H1 (cell line): ENCODE data around the gene PLEKHH3. TPM values are rescaled to one million over a fixed set of nuclear protein-coding genes. Genes with fewer than 3 reads are reported as not detected.

Experiments used
- CTCF ChIA-PET: fragments of 300-600 bp; sonication (Branson Sonifier 250); formaldehyde crosslinking; loops from one replicate; lab custom pipeline; 2021; ENCODE audit not compliant: partially characterized antibody; lab: Charles Lee
- POLR2A ChIA-PET: fragments of 300-600 bp; sonication (Branson Sonifier 250); formaldehyde crosslinking; loops from one replicate; lab custom pipeline; 2021; ENCODE audit warnings: inconsistent platforms; ENCODE audit not compliant: partially characterized antibody; lab: Charles Lee
- DNase-seq, 2 experiments: peaks; one replicate each; pipeline versions ENCODE4 v3.0.0 to v3.0.0-alpha.2; 2010 to 2022; ENCODE audit warnings: low spot score in 2 of 2, low read depth in 1 of 2, mixed read lengths in 1 of 2
- FAIRE-seq: peaks from 2 replicates; lab custom pipeline; 2011; peaks lifted over from hg19 to GRCh38; lab: Jason Lieb, UNC
- H2AFZ ChIP-seq: 2 replicates; pipeline ENCODE4 v1.8.1; 2012; ENCODE audit warnings: low read length, inconsistent platforms
- H2AK5ac ChIP-seq: 2 replicates; pipeline ENCODE4 v1.6.1; 2013; ENCODE audit warnings: low read depth, low read length
- H2BK120ac ChIP-seq: replicated peaks from 2 replicates; pipeline ENCODE3; 2013; ENCODE audit warnings: low read depth, low read length, inconsistent platforms
- H2BK12ac ChIP-seq: 2 replicates; pipeline ENCODE4 v1.6.1; 2013; ENCODE audit warnings: low read depth, low read length
- H2BK15ac ChIP-seq: 2 replicates; pipeline ENCODE4 v1.6.1; 2013; ENCODE audit warnings: low read length
- H2BK20ac ChIP-seq: 2 replicates; pipeline ENCODE4 v1.6.1; 2013; ENCODE audit warnings: low read length
- H2BK5ac ChIP-seq: 2 replicates; pipeline ENCODE4 v1.6.1; 2013; ENCODE audit warnings: low read depth, low read length
- H3K14ac ChIP-seq: 2 replicates; pipeline ENCODE4 v1.6.1; 2013; ENCODE audit warnings: inconsistent platforms; ENCODE audit not compliant: insufficient read length
- H3K18ac ChIP-seq: 2 replicates; pipeline ENCODE4 v1.6.1; 2013; ENCODE audit warnings: low read length; ENCODE audit errors: extremely low read depth
- H3K23ac ChIP-seq: 2 replicates; pipeline ENCODE4 v1.6.1; 2013; ENCODE audit warnings: inconsistent platforms; ENCODE audit not compliant: insufficient read length
- H3K23me2 ChIP-seq: 2 replicates; pipeline ENCODE4 v1.6.1; 2013; ENCODE audit warnings: low read depth, low read length
- H3K27ac ChIP-seq: 2 replicates; pipeline ENCODE4 v1.6.1; 2011; ENCODE audit warnings: low read depth, low read length, inconsistent platforms
- H3K27me3 ChIP-seq, 4 experiments: replicated peaks in 1 of 4; 1 replicate in 1 of 4; 2 replicates in 3 of 4; pipeline versions ENCODE4 v1.6.1 to v1.8.1; 2011 to 2013; ENCODE audit warnings: low read length in 3 of 4, mild to moderate bottlenecking in 3 of 4, inconsistent platforms in 2 of 4, mixed read lengths in 2 of 4, moderate library complexity in 1 of 4; ENCODE audit not compliant: control insufficient read depth in 3 of 4, insufficient read depth in 3 of 4; ENCODE audit errors: extremely low read depth in 1 of 4
- H3K36me3 ChIP-seq, 4 experiments: 2 replicates each; pipeline versions ENCODE4 v1.6.1 to v1.8.1; 2011 to 2013; ENCODE audit warnings: mild to moderate bottlenecking in 4 of 4, low read length in 3 of 4, moderate library complexity in 2 of 4, control low read depth in 1 of 4, inconsistent platforms in 1 of 4; ENCODE audit not compliant: insufficient read depth in 4 of 4, control insufficient read depth in 2 of 4
- H3K4ac ChIP-seq: replicated peaks from 2 replicates; pipeline ENCODE3; 2013; ENCODE audit warnings: low read length, low read depth, mixed read lengths, inconsistent platforms; ENCODE audit not compliant: insufficient read length
- H3K4me1 ChIP-seq, 4 experiments: replicated peaks in 1 of 4; 1 replicate in 1 of 4; 2 replicates in 3 of 4; pipeline versions ENCODE4 v1.6.1 to v1.8.1; 2011 to 2013; ENCODE audit warnings: low read length in 3 of 4, inconsistent platforms in 2 of 4, mixed read lengths in 1 of 4; ENCODE audit not compliant: insufficient read depth in 4 of 4, control insufficient read depth in 3 of 4
- H3K4me2 ChIP-seq, 2 experiments: 2 replicates each; pipeline versions ENCODE4 v1.6.1 to v1.8.1; 2011 to 2013; ENCODE audit warnings: low read depth in 2 of 2, low read length in 2 of 2, control low read depth in 1 of 2, inconsistent platforms in 1 of 2, mild to moderate bottlenecking in 1 of 2; ENCODE audit not compliant: insufficient read depth in 1 of 2
- H3K4me3 ChIP-seq, 4 experiments: fragments of 200-600, 300-600 bp in 1 of 4; sonication (generic), shearing (Covaris generic), sonication (Bioruptor Twin) in 1 of 4; 2 replicates each; pipeline versions ENCODE4 v1.5.1 to v1.8.1; 2011 to 2016; ENCODE audit warnings: low read length in 4 of 4, low read depth in 3 of 4, control low read depth in 2 of 4, inconsistent platforms in 2 of 4, mild to moderate bottlenecking in 2 of 4, mixed read lengths in 1 of 4, moderate library complexity in 1 of 4; ENCODE audit not compliant: insufficient read depth in 2 of 4; ENCODE audit errors: extremely low read depth in 1 of 4
- H3K56ac ChIP-seq: replicated peaks from 2 replicates; pipeline ENCODE3; 2013; ENCODE audit warnings: low read depth, mild to moderate bottlenecking, mixed read lengths, low read length, inconsistent platforms; ENCODE audit not compliant: insufficient read length
- H3K79me1 ChIP-seq: 2 replicates; pipeline ENCODE4 v1.6.1; 2013; ENCODE audit warnings: low read depth, low read length, control low read depth
- H3K79me2 ChIP-seq, 2 experiments: 2 replicates each; pipeline versions ENCODE4 v1.6.1 to v1.8.1; 2012 to 2013; ENCODE audit warnings: low read length in 2 of 2, mild to moderate bottlenecking in 2 of 2, inconsistent platforms in 1 of 2; ENCODE audit not compliant: insufficient read depth in 2 of 2, control insufficient read depth in 1 of 2
- H3K9ac ChIP-seq, 4 experiments: replicated peaks in 1 of 4; 1 replicate in 1 of 4; 2 replicates in 3 of 4; pipeline versions ENCODE4 v1.6.1 to v1.8.1; 2011 to 2013; ENCODE audit warnings: low read depth in 3 of 4, low read length in 3 of 4, control low read depth in 2 of 4, mild to moderate bottlenecking in 2 of 4, moderate library complexity in 2 of 4, inconsistent platforms in 1 of 4; ENCODE audit errors: extremely low read depth in 1 of 4
- H3K9me3 ChIP-seq, 2 experiments: 2 replicates each; pipeline versions ENCODE4 v1.6.1 to v1.8.1; 2012 to 2013; ENCODE audit warnings: mild to moderate bottlenecking in 2 of 2, moderate library complexity in 2 of 2, control low read depth in 1 of 2, inconsistent platforms in 1 of 2, low read depth in 1 of 2, low read length in 1 of 2, mixed read lengths in 1 of 2; ENCODE audit not compliant: insufficient read depth in 2 of 2
- H4K20me1 ChIP-seq, 2 experiments: replicated peaks in 1 of 2; 2 replicates each; pipeline versions ENCODE3 to v1.8.1; 2011 to 2013; ENCODE audit warnings: inconsistent platforms in 2 of 2, low read length in 2 of 2, mild to moderate bottlenecking in 1 of 2; ENCODE audit not compliant: insufficient read depth in 2 of 2, control insufficient read depth in 1 of 2
- H4K5ac ChIP-seq: 2 replicates; pipeline ENCODE4 v1.6.1; 2013; ENCODE audit warnings: low read length, low read depth, mixed read lengths, inconsistent platforms; ENCODE audit not compliant: insufficient read length
- H4K8ac ChIP-seq: 2 replicates; pipeline ENCODE4 v1.8.0; 2013; ENCODE audit warnings: mild to moderate bottlenecking, moderate library complexity, low read length, inconsistent platforms; ENCODE audit not compliant: insufficient read depth; ENCODE audit errors: extremely low read depth
- H4K91ac ChIP-seq: replicated peaks from 2 replicates; pipeline ENCODE3; 2013; ENCODE audit warnings: low read length, mixed read lengths, inconsistent platforms; ENCODE audit not compliant: insufficient read length
- CHD1 ChIP-seq: IDR thresholded peaks from 2 replicates; pipeline ENCODE4 v1.6.1; 2012; ENCODE audit warnings: low read depth, low read length, improper control_type of control experiment
- FOSL1 ChIP-seq: IDR thresholded peaks from 2 replicates; pipeline ENCODE4 v1.6.1; 2011; ENCODE audit warnings: mild to moderate bottlenecking, low read depth, low read length, moderate library complexity; ENCODE audit not compliant: insufficient read depth
- JUND ChIP-seq: IDR thresholded peaks from 2 replicates; pipeline ENCODE4 v1.6.1; 2011; ENCODE audit warnings: mild to moderate bottlenecking, improper control_type of control experiment, low read length
- RFX5 ChIP-seq: IDR thresholded peaks from 2 replicates; pipeline ENCODE4 v1.6.1; 2011; ENCODE audit warnings: low read depth, low read length, improper control_type of control experiment, borderline replicate concordance
- RXRA ChIP-seq: IDR thresholded peaks from 2 replicates; pipeline ENCODE4 v1.6.1; 2011; ENCODE audit warnings: low read depth, mild to moderate bottlenecking, low read length, moderate library complexity; ENCODE audit not compliant: insufficient read depth
- SP1 ChIP-seq: IDR thresholded peaks from 2 replicates; pipeline ENCODE4 v1.6.1; 2011; ENCODE audit warnings: low read depth, low read length
- SRF ChIP-seq: IDR thresholded peaks from 2 replicates; pipeline ENCODE4 v1.6.1; 2011; ENCODE audit warnings: mild to moderate bottlenecking, low read depth, low read length, moderate library complexity
- WGBS, 2 experiments: shearing (Covaris generic) in 1 of 2; methylation state at CpG; one replicate each; pipeline versions ENCODE4 v1.1.6 to v1.1.7; 2013 to 2015; ENCODE audit warnings: low lambda C conversion rate in 2 of 2, mixed read lengths in 2 of 2, inconsistent platforms in 1 of 2, low coverage in 1 of 2, missing lambda C conversion rate in 1 of 2; ENCODE audit not compliant: insufficient replicate concordance in 2 of 2, insufficient coverage in 1 of 2, insufficient read length in 1 of 2; ENCODE audit errors: extremely low coverage in 1 of 2, missing lambda C conversion rate in 1 of 2; 5-methylcytosine and 5-hydroxymethylcytosine counted together
- polyA plus RNA-seq, 7 experiments: library from polyadenylated mRNA; depleted of rRNA in 3 of 7; stranded (reverse) in 5 of 7; unstranded in 2 of 7; fragments of >200 nt in 5 of 7; fragments of 200-250 nt in 2 of 7; gene quantifications; 1 replicate in 5 of 7; 2 replicates in 1 of 7; 4 replicates in 1 of 7; pipeline versions ENCODE4 v1.2.1 to v1.2.3, GENCODE V29; 2011 to 2013; ENCODE audit warnings: missing spikeins in 2 of 7, mixed read lengths in 2 of 7
- total RNA-seq: library from RNA; stranded (reverse); fragmentation: NEBNext Ultra II Directional; extraction: Animal tissue kit (Norgen Biotek cat#: 25700); gene quantifications from 2 replicates; pipeline ENCODE4 v1.2.1, GENCODE V29; 2021
- TF ChIP-seq, protein P1 (sequence below): IDR thresholded peaks from 2 replicates; pipeline ENCODE4 v1.6.1; 2011; ENCODE audit warnings: low read depth, mild to moderate bottlenecking, low read length; ENCODE audit not compliant: insufficient read depth
- TF ChIP-seq, protein P2 (sequence below): IDR thresholded peaks from 2 replicates; pipeline ENCODE4 v1.6.1; 2012; ENCODE audit warnings: inconsistent platforms

The PLEKHH3 gene
- total and polyA plus RNA-seq, 2 of the 8 experiments (the other 6 are each of a cell fraction or from before 2014, with no cell fraction given), result 11.1 to 13.5 TPM

- Histone ChIP-seq H2BK15ac (no peak overlapping the region), H3K4me2 (no peak overlapping the region), H3K27me3 (no peaks in the 10 kb centered on the region), H3K9me3 (no peaks in the 10 kb centered on the region), H2AFZ (no peak overlapping the region), H3K56ac (no peak overlapping the region), H3K4me1 (0 out of 7 replicates have a peak, but pooled peaks cover 0 to 2% (median 0%) of the 10 kb centered on the region in 4 experiments), H3K36me3 (peaks cover 0 to 19% (median 7%) of the 10 kb centered on the region in 4 experiments), H2BK20ac (no peak overlapping the region), H3K79me2 (no peaks in the 10 kb centered on the region), H3K79me1 (no peaks in the 10 kb centered on the region), H2BK120ac (no peak overlapping the region), H3K4ac (no peak overlapping the region), H2BK12ac (no peak overlapping the region), H3K9ac (no peak overlapping the region), H4K5ac (no peak overlapping the region), H3K23ac (no peak overlapping the region), H2BK5ac (no peak overlapping the region), H4K91ac (no peak overlapping the region), H3K14ac (no peak overlapping the region), H3K18ac (no peak overlapping the region), H2AK5ac (no peak overlapping the region), H3K27ac (no peak overlapping the region), H4K8ac (no peak overlapping the region), H4K20me1 (peaks cover 0 to 3% of the 10 kb centered on the region in 2 experiments), H3K4me3 (no peak overlapping the region), H3K23me2 (no peaks in the 10 kb centered on the region; the same call in 1 of the 2 replicates)
- POLR2A ChIA-PET, result interaction anchor here (0.6 to 1.6 kb wide), 6 partner anchors 10 to 125 kb away, joined by 3 to 6 read pairs (median 4); partner anchors contain the start of gene BECN1
- FAIRE-seq (no peak), DNase-seq (no peak)
- CTCF ChIA-PET, result interaction anchor here (1.3 to 2.2 kb wide), 4 partner anchors 9 to 121 kb away, joined by 3 to 7 read pairs (median 4); no protein-coding TSS in a partner anchor
- WGBS, 2 experiments, result 76% methylated on average over 4 of the region's 4 CpGs; no CpG with 5 or more reads in 1 of the 2 experiments
- TF ChIP-seq JUND, result no peak
- TF ChIP-seq RXRA, result no peak
- TF ChIP-seq FOSL1, result no peak
- no peak for TF ChIP-seq SP1
- TF ChIP-seq CHD1, result no peak
- TF ChIP-seq RFX5, result no peak
- TF ChIP-seq, protein P1, sequence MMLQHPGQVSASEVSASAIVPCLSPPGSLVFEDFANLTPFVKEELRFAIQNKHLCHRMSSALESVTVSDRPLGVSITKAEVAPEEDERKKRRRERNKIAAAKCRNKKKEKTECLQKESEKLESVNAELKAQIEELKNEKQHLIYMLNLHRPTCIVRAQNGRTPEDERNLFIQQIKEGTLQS, result no peak
- no peak for TF ChIP-seq SRF
- TF ChIP-seq, protein P2, sequence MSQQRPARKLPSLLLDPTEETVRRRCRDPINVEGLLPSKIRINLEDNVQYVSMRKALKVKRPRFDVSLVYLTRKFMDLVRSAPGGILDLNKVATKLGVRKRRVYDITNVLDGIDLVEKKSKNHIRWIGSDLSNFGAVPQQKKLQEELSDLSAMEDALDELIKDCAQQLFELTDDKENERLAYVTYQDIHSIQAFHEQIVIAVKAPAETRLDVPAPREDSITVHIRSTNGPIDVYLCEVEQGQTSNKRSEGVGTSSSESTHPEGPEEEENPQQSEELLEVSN, result no peak
Measured at GRCh38 chr17:42699415-42699740, 22.6 kb upstream of the PLEKHH3 start.
